ENCODE results near the gene TRMT1.
A peak's percentile ranks its signal among the peaks of the same experiment; 100 is the strongest.

Gene TRMT1

DNA sequence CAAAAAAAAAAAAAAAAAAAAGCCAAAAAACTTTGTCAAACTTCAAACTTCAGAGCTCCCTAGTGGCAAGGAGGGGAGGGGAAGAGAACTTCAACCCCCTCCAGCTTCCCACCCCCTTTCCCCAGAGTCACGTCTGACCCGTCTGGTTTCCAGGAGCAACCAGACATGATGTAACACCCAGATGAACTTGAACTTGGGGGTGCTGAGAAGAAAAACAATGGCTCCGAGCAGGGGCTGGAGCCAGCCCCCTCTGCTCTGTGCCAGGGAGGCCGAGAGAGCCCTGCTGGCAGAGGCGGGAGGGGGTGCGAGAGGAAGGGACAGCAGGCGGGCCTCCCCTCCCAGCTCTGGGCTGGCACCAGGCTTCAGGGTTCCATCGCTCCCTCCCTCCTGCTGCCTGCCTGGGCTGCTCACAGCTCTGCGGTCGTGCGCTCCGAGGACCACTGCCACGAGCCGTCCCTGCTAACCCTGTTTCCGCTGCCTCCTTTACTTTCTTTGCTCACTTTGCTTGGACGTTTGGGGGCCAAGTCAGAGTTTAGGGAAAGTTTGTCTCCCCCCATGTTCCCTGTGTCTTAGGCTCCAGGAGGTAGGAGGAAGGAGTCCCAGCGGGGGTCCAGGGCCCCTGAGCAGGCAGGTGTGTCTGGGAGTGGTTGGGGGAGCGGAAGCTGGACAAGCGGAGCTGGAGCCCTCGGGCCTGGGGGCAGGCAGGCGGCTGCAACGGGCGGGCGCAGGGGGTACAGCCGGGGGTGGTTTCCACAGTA, 25.0 kb downstream of the TRMT1 start:
- Mint-ChIP-seq H3K4me3 (no peak overlapping the region), H3K27me3 (ENCODE audit: low read depth, poor library complexity) (peaks cover 87% of the 10 kb centered on the region), H3K27ac (no peak overlapping the region), H3K36me3 (ENCODE audit: low read depth) (no peaks in the 10 kb centered on the region), H3K9me3 (no peaks in the 10 kb centered on the region), H3K4me1 (peaks cover 24% of the 10 kb centered on the region)
- TF ChIP-seq, protein P1, sequence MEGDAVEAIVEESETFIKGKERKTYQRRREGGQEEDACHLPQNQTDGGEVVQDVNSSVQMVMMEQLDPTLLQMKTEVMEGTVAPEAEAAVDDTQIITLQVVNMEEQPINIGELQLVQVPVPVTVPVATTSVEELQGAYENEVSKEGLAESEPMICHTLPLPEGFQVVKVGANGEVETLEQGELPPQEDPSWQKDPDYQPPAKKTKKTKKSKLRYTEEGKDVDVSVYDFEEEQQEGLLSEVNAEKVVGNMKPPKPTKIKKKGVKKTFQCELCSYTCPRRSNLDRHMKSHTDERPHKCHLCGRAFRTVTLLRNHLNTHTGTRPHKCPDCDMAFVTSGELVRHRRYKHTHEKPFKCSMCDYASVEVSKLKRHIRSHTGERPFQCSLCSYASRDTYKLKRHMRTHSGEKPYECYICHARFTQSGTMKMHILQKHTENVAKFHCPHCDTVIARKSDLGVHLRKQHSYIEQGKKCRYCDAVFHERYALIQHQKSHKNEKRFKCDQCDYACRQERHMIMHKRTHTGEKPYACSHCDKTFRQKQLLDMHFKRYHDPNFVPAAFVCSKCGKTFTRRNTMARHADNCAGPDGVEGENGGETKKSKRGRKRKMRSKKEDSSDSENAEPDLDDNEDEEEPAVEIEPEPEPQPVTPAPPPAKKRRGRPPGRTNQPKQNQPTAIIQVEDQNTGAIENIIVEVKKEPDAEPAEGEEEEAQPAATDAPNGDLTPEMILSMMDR (IDR thresholded peaks at IDR 0.05) = no peak
- DNase-seq = no peak

- no peak overlapping the region for H3K27ac Mint-ChIP-seq
- no peak for DNase-seq
- peaks cover 22% of the 10 kb centered on the region for H3K4me1 Mint-ChIP-seq
- no peaks in the 10 kb centered on the region for H3K9me3 Mint-ChIP-seq
- TF ChIP-seq, protein P1 (IDR thresholded peaks at IDR 0.05) = no peak
- H3K27me3 Mint-ChIP-seq (ENCODE audit: low read depth, poor library complexity) = peaks cover 87% of the 10 kb centered on the region
- no peaks in the 10 kb centered on the region for H3K36me3 Mint-ChIP-seq (ENCODE audit: low read depth)
- H3K4me3 Mint-ChIP-seq = no peak overlapping the region
Observed at GRCh38 chr19:13090511-13091231, 25.9 kb downstream of the TRMT1 start.

DNA sequence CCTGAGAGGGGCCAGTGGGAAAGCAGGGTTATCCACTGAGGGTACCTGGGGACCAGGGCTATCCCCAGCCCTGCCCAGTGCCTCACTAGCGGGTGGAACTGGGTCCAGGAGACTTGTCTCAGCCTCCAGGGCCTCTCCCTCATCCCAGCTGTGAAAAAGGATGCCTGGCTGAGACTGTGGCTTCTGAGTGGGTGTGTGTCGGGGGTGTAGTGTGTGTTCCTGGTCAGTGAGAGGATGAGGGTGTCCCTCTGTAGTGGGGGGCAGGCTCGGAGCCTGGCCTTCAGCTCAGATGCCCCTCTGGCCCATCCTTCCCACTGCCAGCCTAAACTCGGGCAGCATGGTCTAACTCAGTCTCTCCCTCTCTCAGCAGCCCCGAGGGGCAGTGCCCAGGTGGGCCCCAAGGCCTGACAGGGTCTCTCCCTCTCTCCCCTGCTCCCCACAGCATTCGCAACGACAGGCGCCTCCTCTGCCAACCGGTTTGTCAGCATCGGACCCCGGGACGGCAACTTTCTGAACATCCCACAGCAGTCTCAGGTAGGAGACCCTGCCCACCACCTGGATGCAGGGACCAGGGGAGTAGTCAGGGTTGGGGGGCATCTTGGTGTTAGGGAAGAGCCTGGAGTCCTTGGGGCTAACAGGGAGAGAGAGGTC, 26.6 kb downstream of the TRMT1 start:
- TF ChIP-seq, protein P1 (IDR thresholded peaks at IDR 0.05) = no peak
- Mint-ChIP-seq H3K4me1 (peaks cover 22% of the 10 kb centered on the region), H3K27ac (no peak overlapping the region), H3K9me3 (no peaks in the 10 kb centered on the region), H3K36me3 (ENCODE audit: low read depth) (no peaks in the 10 kb centered on the region), H3K4me3 (no peak overlapping the region), H3K27me3 (ENCODE audit: low read depth, poor library complexity) (peaks cover 88% of the 10 kb centered on the region)
- DNase-seq = no peak

DNA sequence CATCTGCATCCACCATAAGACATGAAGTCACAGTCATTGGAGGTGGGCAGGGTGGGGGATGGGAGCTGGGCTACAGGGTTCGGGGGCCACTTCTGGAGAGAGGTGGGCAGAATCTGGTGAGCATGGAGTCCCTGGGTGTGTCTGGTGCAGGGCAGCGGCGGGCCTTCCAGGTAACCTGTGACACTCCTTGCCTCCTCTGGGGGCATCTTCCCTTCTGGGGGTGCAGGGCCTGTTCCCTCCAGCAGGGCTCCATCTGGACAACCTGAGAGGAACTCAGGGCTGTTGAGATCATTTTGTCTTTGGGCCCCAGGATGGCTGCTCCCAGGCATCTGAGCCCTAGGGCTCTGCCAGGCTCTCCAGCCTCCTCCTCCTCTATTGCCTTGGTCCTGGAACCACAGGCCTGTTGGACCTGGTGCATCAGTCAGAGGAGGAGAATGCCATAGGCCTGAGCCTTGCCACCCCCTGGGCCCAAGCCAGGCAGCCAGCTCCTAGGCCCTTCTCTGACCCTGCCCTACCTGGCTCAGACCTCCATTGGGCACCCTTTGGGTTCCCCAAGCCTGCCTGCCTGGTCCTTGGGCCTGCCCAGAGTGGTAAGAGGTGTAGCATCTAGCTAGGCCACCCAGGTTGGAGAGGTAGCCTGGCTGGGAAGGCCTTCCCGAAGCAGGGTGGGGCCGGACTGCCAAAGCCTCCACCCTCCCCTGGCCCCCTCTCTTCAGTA, 27.2 kb downstream of the TRMT1 start:
- Mint-ChIP-seq H3K9me3 (no peaks in the 10 kb centered on the region), H3K27me3 (ENCODE audit: low read depth, poor library complexity) (peaks cover 88% of the 10 kb centered on the region), H3K4me3 (no peak overlapping the region), H3K36me3 (ENCODE audit: low read depth) (no peaks in the 10 kb centered on the region), H3K4me1 (peaks cover 17% of the 10 kb centered on the region), H3K27ac (no peak overlapping the region)
- TF ChIP-seq, protein P1 (IDR thresholded peaks at IDR 0.05) = peak; percentile 35
- no peak for DNase-seq

- H3K27me3 Mint-ChIP-seq (ENCODE audit: low read depth, poor library complexity) = peaks cover 82% of the 10 kb centered on the region
- H3K4me3 Mint-ChIP-seq = no peak overlapping the region
- no peak for DNase-seq
- TF ChIP-seq, protein P1 (IDR thresholded peaks at IDR 0.05) = no peak
- no peak overlapping the region for H3K27ac Mint-ChIP-seq
- no peaks in the 10 kb centered on the region for H3K9me3 Mint-ChIP-seq
- peaks cover 22% of the 10 kb centered on the region for H3K4me1 Mint-ChIP-seq
- no peaks in the 10 kb centered on the region for H3K36me3 Mint-ChIP-seq (ENCODE audit: low read depth)
Observed at GRCh38 chr19:13087795-13088537, 28.6 kb downstream of the TRMT1 start.
